ENCODE measurements around the gene KIAA0586. TPM values are rescaled to one million over a fixed set of nuclear protein-coding genes. Genes with fewer than 3 reads are reported as not detected.

KIAA0586 gene
- total and polyA plus RNA-seq, 2 donors (not counting 3 experiments of a cell fraction or from before 2014, with no cell fraction given): 7.4 to 25.9 TPM

DNA sequence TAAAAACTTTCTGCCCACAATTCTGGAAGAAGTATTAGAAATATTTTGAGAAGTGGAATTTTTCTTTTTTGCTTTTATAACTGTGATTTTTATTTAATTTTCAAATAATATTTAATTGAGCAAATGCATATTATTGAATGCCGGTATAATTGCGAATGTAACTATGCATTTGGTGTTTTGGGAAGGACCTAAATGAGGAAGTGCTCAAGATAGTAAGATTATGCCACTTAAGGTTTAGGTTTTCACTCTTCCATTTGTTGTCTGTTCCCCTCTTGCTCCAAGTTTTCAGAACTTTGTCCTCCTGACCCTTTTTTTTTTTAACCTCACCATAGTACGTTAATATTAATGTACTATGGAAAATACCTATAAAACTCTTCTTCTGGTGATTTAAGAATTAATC, 85.8 kb downstream of the KIAA0586 start:
- no peak overlapping the region for H3K9ac ChIP-seq (replicated peaks; ENCODE audit: extremely low read depth, insufficient read depth, low read length)
- no peaks in the 10 kb centered on the region for H3K79me2 ChIP-seq (ENCODE audit: control insufficient read depth, insufficient read depth, low read length)
- H3K4me1 ChIP-seq (ENCODE audit: control insufficient read depth, extremely low read depth, insufficient read depth, low read length): peaks cover 3% of the 10 kb centered on the region
- dilution Hi-C loops (cut with MboI; ENCODE audit: extremely low pct_ligation_motif_present, low sequenced_read_pairs) (no loop called here), intact Hi-C loops (cut with micrococcal nuclease) (no loop called here)
- FAIRE-seq (no peak), DNase-seq (ENCODE audit: low read depth, low spot score) (no peak)
- no peaks in the 10 kb centered on the region for H3K36me3 ChIP-seq (ENCODE audit: control insufficient read depth in 2 of 2, extremely low read depth in 1 of 2, insufficient read depth in 2 of 2, low read length in 2 of 2)
- no peak overlapping the region for H2AFZ ChIP-seq (ENCODE audit: low read depth, low read length)
- no peak overlapping the region for H3K27ac ChIP-seq (ENCODE audit: insufficient read depth, low read depth, low read length)
- H4K20me1 ChIP-seq (replicated peaks; ENCODE audit: control insufficient read depth, extremely low read depth, insufficient read depth, low read length): no peaks in the 10 kb centered on the region
- BruUV-seq (replicated peaks): no TSS peak
- H3K27me3 ChIP-seq (ENCODE audit: control insufficient read depth in 2 of 2, insufficient read depth in 2 of 2, low read length in 2 of 2): no peaks in the 10 kb centered on the region
- ChIA-PET POLR2A (no interaction called here), CTCF (no interaction called here)
- no peak overlapping the region for H3K4me3 ChIP-seq (replicated peaks in 1 of 3; ENCODE audit: insufficient read depth in 1 of 3, low read depth in 1 of 3, low read length in 3 of 3)
- H3K9me1 ChIP-seq (replicated peaks; ENCODE audit: control insufficient read depth, extremely low read depth, insufficient read depth, low read length): no peaks in the 10 kb centered on the region
- no peak for TF ChIP-seq EZH2 (IDR thresholded peaks at IDR 0.05; ENCODE audit: borderline replicate concordance, low read depth, low read length, severe bottlenecking)
- no peak for TF ChIP-seq JUN (IDR thresholded peaks at IDR 0.05; ENCODE audit: borderline replicate concordance, insufficient read depth, insufficient read length, low read depth)
- TF ChIP-seq, protein P1, sequence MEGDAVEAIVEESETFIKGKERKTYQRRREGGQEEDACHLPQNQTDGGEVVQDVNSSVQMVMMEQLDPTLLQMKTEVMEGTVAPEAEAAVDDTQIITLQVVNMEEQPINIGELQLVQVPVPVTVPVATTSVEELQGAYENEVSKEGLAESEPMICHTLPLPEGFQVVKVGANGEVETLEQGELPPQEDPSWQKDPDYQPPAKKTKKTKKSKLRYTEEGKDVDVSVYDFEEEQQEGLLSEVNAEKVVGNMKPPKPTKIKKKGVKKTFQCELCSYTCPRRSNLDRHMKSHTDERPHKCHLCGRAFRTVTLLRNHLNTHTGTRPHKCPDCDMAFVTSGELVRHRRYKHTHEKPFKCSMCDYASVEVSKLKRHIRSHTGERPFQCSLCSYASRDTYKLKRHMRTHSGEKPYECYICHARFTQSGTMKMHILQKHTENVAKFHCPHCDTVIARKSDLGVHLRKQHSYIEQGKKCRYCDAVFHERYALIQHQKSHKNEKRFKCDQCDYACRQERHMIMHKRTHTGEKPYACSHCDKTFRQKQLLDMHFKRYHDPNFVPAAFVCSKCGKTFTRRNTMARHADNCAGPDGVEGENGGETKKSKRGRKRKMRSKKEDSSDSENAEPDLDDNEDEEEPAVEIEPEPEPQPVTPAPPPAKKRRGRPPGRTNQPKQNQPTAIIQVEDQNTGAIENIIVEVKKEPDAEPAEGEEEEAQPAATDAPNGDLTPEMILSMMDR (IDR thresholded peaks at IDR 0.05; ENCODE audit: extremely low read depth in 1 of 2, insufficient read depth in 1 of 2, low read depth in 1 of 2, low read length in 2 of 2): no peak
- TF ChIP-seq FOS (IDR thresholded peaks at IDR 0.05; ENCODE audit: borderline replicate concordance, insufficient read depth, low read length): no peak
- no peak for TF ChIP-seq POLR2AphosphoS5 (IDR thresholded peaks at IDR 0.05; ENCODE audit: insufficient read depth, low read depth, low read length)
- no peak for TF ChIP-seq GATA2 (IDR thresholded peaks at IDR 0.05; ENCODE audit: insufficient read depth, insufficient read length, low read depth, low read length)
- TF ChIP-seq POLR2A (IDR thresholded peaks at IDR 0.05; ENCODE audit: low read depth, low read length): no peak
- no peak for TF ChIP-seq MYC (IDR thresholded peaks at IDR 0.05; ENCODE audit: low read depth, low read length)
- TF ChIP-seq, protein P2, sequence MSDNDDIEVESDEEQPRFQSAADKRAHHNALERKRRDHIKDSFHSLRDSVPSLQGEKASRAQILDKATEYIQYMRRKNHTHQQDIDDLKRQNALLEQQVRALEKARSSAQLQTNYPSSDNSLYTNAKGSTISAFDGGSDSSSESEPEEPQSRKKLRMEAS (IDR thresholded peaks at IDR 0.05; ENCODE audit: insufficient read depth, insufficient read length): no peak
- H3K4me2 ChIP-seq (ENCODE audit: insufficient read depth, low read length): no peak overlapping the region
- H3K9me3 ChIP-seq (replicated peaks; ENCODE audit: control insufficient read depth, insufficient read depth, low read length): no peaks in the 10 kb centered on the region
